Erythroblast (primary cell): ENCODE measurements around the gene WASHC4.

Experiments used
- DNase-seq, 2 experiments: peaks; one replicate each; lab custom pipeline; 2025; lab: John Stamatoyannopoulos, UW
- GATA1 ChIP-seq: IDR thresholded peaks from 2 replicates; pipeline ENCODE4 v1.6.1; 2011; ENCODE audit warnings: low read depth, mild to moderate bottlenecking, control low read depth, low read length, moderate library complexity
- POLR2A ChIP-seq: IDR thresholded peaks from 2 replicates; pipeline ENCODE4 v1.6.1; 2011; ENCODE audit warnings: mild to moderate bottlenecking, low read length

Gene WASHC4

GRCh38 chr12:105198961-105199360, 91.4 kb downstream of the WASHC4 start:
- TF ChIP-seq POLR2A (no peak), GATA1 (no peak)

GRCh38 chr12:105200385-105200784, 92.9 kb downstream of the WASHC4 start:
- no peak for DNase-seq
- TF ChIP-seq GATA1 (no peak), POLR2A (no peak)

More at GRCh38 chr12:105198961-105199360, 91.4 kb downstream of the WASHC4 start:
- no peak for DNase-seq

- DNase-seq = no peak
- TF ChIP-seq GATA1 (no peak), POLR2A (no peak)
These were observed 93.8 kb downstream of the WASHC4 start for GRCh38 chr12:105201299-105201698.

GRCh38 chr12:105202202-105202601, 94.7 kb downstream of the WASHC4 start:
- TF ChIP-seq GATA1 (no peak), POLR2A (no peak)
- no peak for DNase-seq

GRCh38 chr12:105204127-105204526, 96.6 kb downstream of the WASHC4 start:
- no peak for DNase-seq
- TF ChIP-seq POLR2A (no peak), GATA1 (no peak)

- no peak for DNase-seq
- TF ChIP-seq POLR2A (no peak), GATA1 (no peak)
These were observed 97.4 kb downstream of the WASHC4 start for GRCh38 chr12:105204916-105205315.

GRCh38 chr12:105205322-105206048, 98.0 kb downstream of the WASHC4 start:
- TF ChIP-seq POLR2A (no peak), GATA1 (no peak)
- DNase-seq = no peak

GRCh38 chr12:105206686-105207374, 99.3 kb downstream of the WASHC4 start:
- TF ChIP-seq GATA1 (no peak), POLR2A (no peak)
- no peak for DNase-seq

- no peak for TF ChIP-seq POLR2A
- no peak for DNase-seq
These were observed 101.6 kb downstream of the WASHC4 start for GRCh38 chr12:105209091-105209490.

- DNase-seq = no peak
These were observed 104.9 kb downstream of the WASHC4 start for GRCh38 chr12:105212438-105212837.

GRCh38 chr12:105214148-105214547, 106.6 kb downstream of the WASHC4 start:
- DNase-seq = no peak
- TF ChIP-seq POLR2A (no peak), GATA1 (no peak)

More at GRCh38 chr12:105212438-105212837, 104.9 kb downstream of the WASHC4 start:
- TF ChIP-seq GATA1 (no peak), POLR2A (no peak)

- TF ChIP-seq GATA1 (no peak), POLR2A (no peak)
- no peak for DNase-seq
These were observed 107.3 kb downstream of the WASHC4 start for GRCh38 chr12:105214670-105215375.

GRCh38 chr12:105218434-105218833, 110.9 kb downstream of the WASHC4 start:
- no peak for DNase-seq
- TF ChIP-seq GATA1 (no peak), POLR2A (no peak)
